ENCODE data around the gene GABRG3. TPM values are rescaled to one million over a fixed set of nuclear protein-coding genes. Genes with fewer than 3 reads are reported as not detected.

Gene GABRG3
- total and polyA plus RNA-seq, 2 of the 4 experiments (the other 2 are of a cell fraction) = not detected

GRCh38 chr15:27271258-27271657 lies 300.3 kb downstream of the GABRG3 start:
- dilution Hi-C loops (cut with HindIII; ENCODE audit: low sequenced_read_pairs, unreplicated experiment) (no loop called here), intact Hi-C loops (cut with micrococcal nuclease) (no loop called here), in situ Hi-C loops (cut with MboI; ENCODE audit: low sequenced_read_pairs) (no loop called here)
- H2BK120ac ChIP-seq (ENCODE audit: low read depth, low read length) = no peak overlapping the region
- H2BK5ac ChIP-seq (ENCODE audit: low read depth, low read length, poor library complexity, severe bottlenecking) = no peak overlapping the region
- CTCF ChIA-PET = no interaction called here
- POLR2A ChIA-PET (ENCODE audit: unreplicated experiment) = no interaction called here
- no peak overlapping the region for H2BK20ac ChIP-seq (ENCODE audit: low read depth, low read length)
- no peak overlapping the region for H3K4me3 ChIP-seq (ENCODE audit: insufficient read depth, low read depth, low read length)
- H4K20me1 ChIP-seq (ENCODE audit: insufficient read depth, low read length) = no peaks in the 10 kb centered on the region
- no peak overlapping the region for H4K8ac ChIP-seq (ENCODE audit: low read depth in 2 of 2, low read length in 2 of 2)
- H2AFZ ChIP-seq (replicated peaks; ENCODE audit: low read length, poor library complexity) = no peak overlapping the region
- BruUV-seq (replicated peaks) = no TSS peak
- no peak overlapping the region for H3K18ac ChIP-seq (ENCODE audit: low read depth, low read length)
- no peaks in the 10 kb centered on the region for H3K9me1 ChIP-seq (ENCODE audit: insufficient read depth, low read length)
- H3K56ac ChIP-seq (ENCODE audit: extremely low read depth, insufficient read depth, low read length) = no peak overlapping the region
- H3K4me2 ChIP-seq (ENCODE audit: low read depth, low read length) = no peak overlapping the region
- H3K14ac ChIP-seq (replicated peaks; ENCODE audit: low read depth, low read length) = no peak overlapping the region
- H3K27me3 ChIP-seq (ENCODE audit: control insufficient read depth, insufficient read depth, low read length) = no peaks in the 10 kb centered on the region
- peaks cover 20% of the 10 kb centered on the region for H3K9me3 ChIP-seq (ENCODE audit: control insufficient read depth, insufficient read depth, low read length)
- no peak overlapping the region for H2BK15ac ChIP-seq (ENCODE audit: low read depth, low read length)
- H3K27ac ChIP-seq (ENCODE audit: insufficient read depth, low read length) = no peak overlapping the region
- no peak overlapping the region for H2AK5ac ChIP-seq (ENCODE audit: low read depth, low read length)
- H3K23ac ChIP-seq (ENCODE audit: low read depth, low read length) = no peak overlapping the region
- H3K4me1 ChIP-seq (ENCODE audit: control insufficient read depth, insufficient read depth, low read length) = no peaks in the 10 kb centered on the region
- H3K79me1 ChIP-seq (ENCODE audit: low read depth in 1 of 2, low read length in 2 of 2) = no peaks in the 10 kb centered on the region
- no peak for TF ChIP-seq POLR2A (IDR thresholded peaks at IDR 0.05; ENCODE audit: low read depth, low read length)
- TF ChIP-seq BHLHE40 (IDR thresholded peaks at IDR 0.05; ENCODE audit: low read depth, low read length) = no peak
- no peak for TF ChIP-seq MAZ (IDR thresholded peaks at IDR 0.05; ENCODE audit: borderline replicate concordance, low read depth, low read length)
- TF ChIP-seq, protein P1, sequence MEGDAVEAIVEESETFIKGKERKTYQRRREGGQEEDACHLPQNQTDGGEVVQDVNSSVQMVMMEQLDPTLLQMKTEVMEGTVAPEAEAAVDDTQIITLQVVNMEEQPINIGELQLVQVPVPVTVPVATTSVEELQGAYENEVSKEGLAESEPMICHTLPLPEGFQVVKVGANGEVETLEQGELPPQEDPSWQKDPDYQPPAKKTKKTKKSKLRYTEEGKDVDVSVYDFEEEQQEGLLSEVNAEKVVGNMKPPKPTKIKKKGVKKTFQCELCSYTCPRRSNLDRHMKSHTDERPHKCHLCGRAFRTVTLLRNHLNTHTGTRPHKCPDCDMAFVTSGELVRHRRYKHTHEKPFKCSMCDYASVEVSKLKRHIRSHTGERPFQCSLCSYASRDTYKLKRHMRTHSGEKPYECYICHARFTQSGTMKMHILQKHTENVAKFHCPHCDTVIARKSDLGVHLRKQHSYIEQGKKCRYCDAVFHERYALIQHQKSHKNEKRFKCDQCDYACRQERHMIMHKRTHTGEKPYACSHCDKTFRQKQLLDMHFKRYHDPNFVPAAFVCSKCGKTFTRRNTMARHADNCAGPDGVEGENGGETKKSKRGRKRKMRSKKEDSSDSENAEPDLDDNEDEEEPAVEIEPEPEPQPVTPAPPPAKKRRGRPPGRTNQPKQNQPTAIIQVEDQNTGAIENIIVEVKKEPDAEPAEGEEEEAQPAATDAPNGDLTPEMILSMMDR (conservative IDR thresholded peaks at IDR 0.05; ENCODE audit: low read depth, low read length) = no peak
- no peak for TF ChIP-seq CEBPB (IDR thresholded peaks at IDR 0.05; ENCODE audit: low read depth, low read length)
- TF ChIP-seq SMC3 (IDR thresholded peaks at IDR 0.05; ENCODE audit: low read depth, low read length) = no peak
- TF ChIP-seq USF2 (IDR thresholded peaks at IDR 0.05; ENCODE audit: low read depth, low read length) = no peak
- no peak for TF ChIP-seq CHD1 (IDR thresholded peaks at IDR 0.05; ENCODE audit: low read depth, low read length)
- TF ChIP-seq RAD21 (IDR thresholded peaks at IDR 0.05; ENCODE audit: low read length) = no peak
- TF ChIP-seq NFE2L2 (IDR thresholded peaks at IDR 0.05; ENCODE audit: low read depth, low read length) = no peak
- TF ChIP-seq FOS (IDR thresholded peaks at IDR 0.05; ENCODE audit: low read depth, low read length) = no peak
- no peak for TF ChIP-seq MAFK (IDR thresholded peaks at IDR 0.05; ENCODE audit: low read depth, low read length)
- TF ChIP-seq MXI1 (IDR thresholded peaks at IDR 0.05; ENCODE audit: borderline replicate concordance, low read depth, low read length) = no peak
- TF ChIP-seq, protein P2, sequence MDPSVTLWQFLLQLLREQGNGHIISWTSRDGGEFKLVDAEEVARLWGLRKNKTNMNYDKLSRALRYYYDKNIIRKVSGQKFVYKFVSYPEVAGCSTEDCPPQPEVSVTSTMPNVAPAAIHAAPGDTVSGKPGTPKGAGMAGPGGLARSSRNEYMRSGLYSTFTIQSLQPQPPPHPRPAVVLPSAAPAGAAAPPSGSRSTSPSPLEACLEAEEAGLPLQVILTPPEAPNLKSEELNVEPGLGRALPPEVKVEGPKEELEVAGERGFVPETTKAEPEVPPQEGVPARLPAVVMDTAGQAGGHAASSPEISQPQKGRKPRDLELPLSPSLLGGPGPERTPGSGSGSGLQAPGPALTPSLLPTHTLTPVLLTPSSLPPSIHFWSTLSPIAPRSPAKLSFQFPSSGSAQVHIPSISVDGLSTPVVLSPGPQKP (IDR thresholded peaks at IDR 0.05; ENCODE audit: borderline replicate concordance, low read depth, low read length) = no peak
- no peaks in the 10 kb centered on the region for H3K36me3 ChIP-seq (ENCODE audit: control insufficient read depth, insufficient read depth, low read length)
- no peak overlapping the region for H3K4ac ChIP-seq (ENCODE audit: low read depth, low read length)
- no peak overlapping the region for H4K91ac ChIP-seq (ENCODE audit: insufficient read depth, low read depth, low read length)
- ATAC-seq (ENCODE audit: low read depth) (no peak), DNase-seq (no peak)
- no peak overlapping the region for H3K9ac ChIP-seq (ENCODE audit: low read depth, low read length)
- WGBS, 2 experiments (ENCODE audit: extremely low coverage in 2 of 2, insufficient read length in 1 of 2) = 90% methylated on average over 10 of the region's 15 CpGs; no CpG with 5 or more reads in 1 of the 2 experiments
- no peak overlapping the region for H4K5ac ChIP-seq (ENCODE audit: low read depth, low read length)
- H2AK9ac ChIP-seq (replicated peaks; ENCODE audit: low read depth, low read length, poor library complexity) = no peak overlapping the region

All from IMR-90 (cell line).